Measurements from ENCODE around the gene ROR2. TPM values are rescaled to one million over a fixed set of nuclear protein-coding genes. Genes with fewer than 3 reads are reported as not detected.
"Not testable (repeated sequence)": the region's sequence is repeated elsewhere in the genome, so short reads cannot be mapped to it uniquely, and the experiment has no call there.

Gene ROR2
- total RNA-seq, 1 donor from 2014 or later, result 14.9 TPM

- DNase-seq (ENCODE audit: low read depth, low spot score), result no peak
- Mint-ChIP-seq H3K4me1 (no peaks in the 10 kb centered on the region), H3K4me3 (no peak overlapping the region), H3K27ac (ENCODE audit: unreplicated experiment) (no peak overlapping the region), H3K27me3 (ENCODE audit: low read depth) (peaks cover 17% of the 10 kb centered on the region), H3K36me3 (ENCODE audit: low read depth) (peaks cover 4% of the 10 kb centered on the region), H3K9me3 (peaks cover 9% of the 10 kb centered on the region)
- no peak for TF ChIP-seq CTCF (conservative IDR thresholded peaks at IDR 0.05)
Observed at GRCh38 chr9:91629718-91630117, 320.3 kb downstream of the ROR2 start.

GRCh38 chr9:91628892-91629291 lies 321.1 kb downstream of the ROR2 start:
- no peak overlapping the region for H3K4me3 Mint-ChIP-seq
- no peak overlapping the region for H3K27ac Mint-ChIP-seq (ENCODE audit: unreplicated experiment)
- H3K36me3 Mint-ChIP-seq (ENCODE audit: low read depth), result peaks cover 4% of the 10 kb centered on the region
- TF ChIP-seq CTCF (conservative IDR thresholded peaks at IDR 0.05), result no peak
- DNase-seq (ENCODE audit: low read depth, low spot score), result no peak
- H3K4me1 Mint-ChIP-seq, result no peaks in the 10 kb centered on the region
- H3K9me3 Mint-ChIP-seq, result peaks cover 9% of the 10 kb centered on the region
- peaks cover 10% of the 10 kb centered on the region for H3K27me3 Mint-ChIP-seq (ENCODE audit: low read depth)

GRCh38 chr9:91625331-91625730 lies 324.7 kb downstream of the ROR2 start:
- DNase-seq (ENCODE audit: low read depth, low spot score), result no peak
- TF ChIP-seq CTCF (conservative IDR thresholded peaks at IDR 0.05), result no peak
- H3K36me3 Mint-ChIP-seq (ENCODE audit: low read depth), result peaks cover 4% of the 10 kb centered on the region
- peaks cover 9% of the 10 kb centered on the region for H3K9me3 Mint-ChIP-seq
- H3K27me3 Mint-ChIP-seq (ENCODE audit: low read depth), result peaks cover 5% of the 10 kb centered on the region
- no peak overlapping the region for H3K27ac Mint-ChIP-seq (ENCODE audit: unreplicated experiment)
- no peak overlapping the region for H3K4me3 Mint-ChIP-seq
- H3K4me1 Mint-ChIP-seq, result no peaks in the 10 kb centered on the region

GRCh38 chr9:91623004-91623403 lies 327.0 kb downstream of the ROR2 start:
- DNase-seq (ENCODE audit: low read depth, low spot score), result no peak
- peaks cover 5% of the 10 kb centered on the region for H3K27me3 Mint-ChIP-seq (ENCODE audit: low read depth)
- no peak overlapping the region for H3K27ac Mint-ChIP-seq (ENCODE audit: unreplicated experiment)
- no peak overlapping the region for H3K4me3 Mint-ChIP-seq
- peaks cover under 1% of the 10 kb centered on the region for H3K9me3 Mint-ChIP-seq
- no peaks in the 10 kb centered on the region for H3K4me1 Mint-ChIP-seq
- no peaks in the 10 kb centered on the region for H3K36me3 Mint-ChIP-seq (ENCODE audit: low read depth)
- TF ChIP-seq CTCF (conservative IDR thresholded peaks at IDR 0.05), result no peak

- H3K27me3 Mint-ChIP-seq (ENCODE audit: low read depth); H3K4me3 Mint-ChIP-seq; H3K27ac Mint-ChIP-seq (ENCODE audit: unreplicated experiment); H3K36me3 Mint-ChIP-seq (ENCODE audit: low read depth); H3K9me3 Mint-ChIP-seq; H3K4me1 Mint-ChIP-seq; DNase-seq (ENCODE audit: low read depth, low spot score): not testable (repeated sequence)
Observed at GRCh38 chr9:91622121-91622520, 327.9 kb downstream of the ROR2 start.

GRCh38 chr9:91614044-91614443 lies 336.0 kb downstream of the ROR2 start:
- H3K9me3 Mint-ChIP-seq; H3K27me3 Mint-ChIP-seq (ENCODE audit: low read depth); H3K4me1 Mint-ChIP-seq; H3K36me3 Mint-ChIP-seq (ENCODE audit: low read depth); H3K27ac Mint-ChIP-seq (ENCODE audit: unreplicated experiment); DNase-seq (ENCODE audit: low read depth, low spot score); H3K4me3 Mint-ChIP-seq: not testable (repeated sequence)

GRCh38 chr9:91611582-91611981 lies 338.4 kb downstream of the ROR2 start:
- Mint-ChIP-seq H3K4me3 (no peak overlapping the region), H3K27ac (ENCODE audit: unreplicated experiment) (no peak overlapping the region), H3K4me1 (no peaks in the 10 kb centered on the region), H3K27me3 (ENCODE audit: low read depth) (peaks cover 3% of the 10 kb centered on the region), H3K36me3 (ENCODE audit: low read depth) (no peaks in the 10 kb centered on the region), H3K9me3 (no peaks in the 10 kb centered on the region)
- no peak for TF ChIP-seq CTCF (conservative IDR thresholded peaks at IDR 0.05)
- DNase-seq (ENCODE audit: low read depth, low spot score), result no peak

Measured in neural crest cell (in vitro differentiated cells).